ENCODE data around the gene ZNF740.
A peak's percentile ranks its signal among the peaks of the same experiment; 100 is the strongest.
"Not testable (repeated sequence)": the region's sequence is repeated elsewhere in the genome, so short reads cannot be mapped to it uniquely, and the experiment has no call there.

Gene ZNF740

GRCh38 chr12:53196486-53196885, 16.0 kb downstream of the ZNF740 start:
- Mint-ChIP-seq H3K9me3 (no peaks in the 10 kb centered on the region), H3K27me3 (no peaks in the 10 kb centered on the region), H3K27ac (peak overlapping the region; percentile 59), H3K36me3 (ENCODE audit: low read depth) (peaks cover 87% of the 10 kb centered on the region), H3K4me1 (ENCODE audit: low read depth) (peaks cover 53% of the 10 kb centered on the region), H3K4me3 (no peak overlapping the region)
- DNase-seq: no peak

DNA sequence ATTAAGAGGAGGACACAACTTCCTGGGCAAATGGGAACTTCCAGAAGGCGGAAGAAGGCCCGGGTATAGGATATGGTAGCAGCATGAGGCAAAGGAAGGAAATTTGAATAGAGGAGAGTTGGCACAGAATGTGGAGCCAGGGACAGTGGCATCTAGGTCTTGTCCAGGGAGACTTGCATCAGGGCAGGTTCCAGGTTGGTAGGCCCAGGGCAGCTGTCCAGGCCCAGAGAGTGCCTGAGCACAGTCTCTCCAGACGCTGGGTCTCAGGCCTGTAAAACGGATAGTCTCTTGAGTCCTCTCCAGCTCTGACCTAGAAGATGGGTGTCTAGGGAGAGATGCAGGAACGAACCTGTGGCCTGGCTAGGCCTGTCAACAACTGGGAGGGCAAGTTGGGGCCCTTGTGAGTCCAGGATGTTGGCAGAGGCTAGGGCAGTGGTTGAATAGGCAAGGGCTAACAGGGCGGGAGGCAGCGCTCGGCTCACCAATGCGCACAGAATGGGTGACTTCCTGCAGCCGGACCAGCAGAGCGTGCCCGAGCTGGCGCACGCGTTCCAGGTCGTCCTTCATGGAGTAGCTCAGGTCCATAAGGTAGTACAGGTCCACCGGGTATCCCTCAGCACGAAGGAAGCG, 16.6 kb downstream of the ZNF740 start:
- Mint-ChIP-seq H3K36me3 (ENCODE audit: low read depth) (peaks cover 84% of the 10 kb centered on the region), H3K9me3 (no peaks in the 10 kb centered on the region), H3K4me1 (ENCODE audit: low read depth) (peaks cover 56% of the 10 kb centered on the region), H3K27me3 (no peaks in the 10 kb centered on the region), H3K27ac (peak overlapping the region; percentile 59), H3K4me3 (no peak overlapping the region)
- DNase-seq: no peak

DNA sequence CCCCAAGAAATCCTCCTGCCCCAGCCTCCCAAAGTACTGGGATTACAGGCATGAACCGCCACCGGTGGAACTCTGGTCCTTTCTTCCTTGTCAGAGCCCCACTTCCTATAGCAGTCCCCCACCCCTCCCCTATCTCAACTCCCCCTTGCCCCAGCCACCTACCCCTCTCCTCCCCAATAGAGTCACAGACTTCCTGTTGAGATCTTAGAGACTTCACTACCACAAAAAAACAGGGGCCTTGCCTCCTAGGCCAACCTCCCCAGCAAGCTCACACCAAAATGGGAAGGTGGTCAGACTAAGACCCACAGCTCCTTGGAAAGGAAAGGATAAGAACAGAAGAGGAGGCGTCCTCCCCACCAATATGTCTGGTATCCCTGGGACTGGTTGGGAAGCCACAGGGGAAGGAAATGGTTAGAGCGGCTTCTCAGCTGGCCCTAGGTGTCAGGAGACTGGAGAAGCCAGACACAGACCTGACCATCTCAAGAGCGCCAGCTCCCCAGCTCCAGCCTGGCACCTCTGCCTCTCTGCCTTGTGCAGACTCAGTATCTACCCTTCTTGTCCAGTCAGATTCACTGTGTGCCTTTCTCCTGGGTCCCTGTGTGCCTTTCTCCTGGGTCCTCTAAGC, 18.1 kb downstream of the ZNF740 start:
- DNase-seq: peak; percentile 53
- Mint-ChIP-seq H3K4me3 (peak overlapping the region; percentile 70), H3K36me3 (ENCODE audit: low read depth) (peaks cover 76% of the 10 kb centered on the region), H3K4me1 (ENCODE audit: low read depth) (peaks cover 66% of the 10 kb centered on the region), H3K9me3 (no peaks in the 10 kb centered on the region), H3K27me3 (no peaks in the 10 kb centered on the region), H3K27ac (peak overlapping the region; percentile 85)

- Mint-ChIP-seq H3K9me3 (no peaks in the 10 kb centered on the region), H3K36me3 (ENCODE audit: low read depth) (peaks cover 72% of the 10 kb centered on the region), H3K27ac (peak overlapping the region; percentile 87), H3K4me3 (no peak overlapping the region), H3K4me1 (ENCODE audit: low read depth) (peaks cover 77% of the 10 kb centered on the region), H3K27me3 (no peaks in the 10 kb centered on the region)
- peak; percentile 25 for DNase-seq
Measured at GRCh38 chr12:53199700-53200099, 19.2 kb downstream of the ZNF740 start.

DNA sequence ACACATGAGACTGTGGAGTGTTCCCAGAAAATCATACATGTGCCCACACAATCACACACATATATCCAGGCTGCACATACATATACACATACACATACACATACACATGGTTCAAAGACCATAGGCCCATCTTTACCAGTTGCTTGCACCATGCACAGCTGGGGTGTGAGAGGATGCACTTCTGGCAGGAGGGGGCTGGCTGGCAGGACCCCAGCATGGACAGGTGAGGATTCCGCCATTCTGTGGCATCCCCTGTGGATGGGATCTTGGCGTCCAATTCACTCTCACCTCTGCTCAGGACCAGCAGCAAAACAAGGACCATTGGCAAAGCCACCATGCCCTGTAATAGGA, 19.6 kb downstream of the ZNF740 start:
- H3K36me3 Mint-ChIP-seq (ENCODE audit: low read depth): peaks cover 69% of the 10 kb centered on the region

DNA sequence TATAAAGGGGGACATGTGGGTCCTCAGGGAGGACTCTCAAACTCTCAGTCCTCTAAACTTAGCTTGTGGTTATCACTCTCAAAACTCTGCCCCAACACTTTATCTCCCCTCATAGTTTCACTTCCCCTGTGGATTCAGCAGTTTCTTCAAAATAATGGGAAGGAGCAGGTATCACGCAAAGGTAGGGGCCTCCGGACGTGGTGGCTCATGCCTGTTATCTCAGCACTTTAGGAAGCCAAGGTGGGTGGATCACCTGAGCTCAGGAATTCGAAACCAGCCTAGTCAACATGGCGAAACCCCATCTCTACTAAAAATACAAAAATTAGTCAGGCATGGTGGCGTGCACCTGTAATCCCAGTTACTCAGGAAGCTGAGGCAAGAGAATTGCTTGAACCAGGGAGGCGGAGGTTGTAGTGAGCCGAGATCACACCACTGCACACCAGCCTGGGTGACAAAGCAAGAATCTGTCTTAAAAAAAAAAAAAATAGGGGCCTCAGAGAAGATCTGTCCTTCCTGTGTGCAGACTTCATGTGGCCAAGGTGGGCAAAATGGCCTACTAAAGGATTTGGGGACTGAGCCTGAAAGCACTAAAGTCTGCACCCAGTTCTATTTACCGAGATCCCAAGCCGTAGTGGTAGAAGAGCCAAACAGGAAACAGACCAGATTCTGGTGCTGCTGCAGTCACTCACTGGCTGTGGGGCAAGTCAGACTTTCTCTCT, 20.1 kb downstream of the ZNF740 start:
- Mint-ChIP-seq H3K36me3 (ENCODE audit: low read depth) (peaks cover 68% of the 10 kb centered on the region), H3K27me3 (no peaks in the 10 kb centered on the region), H3K4me1 (ENCODE audit: low read depth) (peaks cover 84% of the 10 kb centered on the region), H3K9me3 (no peaks in the 10 kb centered on the region), H3K27ac (peak overlapping the region; percentile 87), H3K4me3 (peak overlapping the region; percentile 53)
- peak; percentile 58 for DNase-seq

More for the DNA sequence above, 19.6 kb downstream of the ZNF740 start:
- H3K4me3 Mint-ChIP-seq: peak overlapping the region; percentile 53
- peaks cover 81% of the 10 kb centered on the region for H3K4me1 Mint-ChIP-seq (ENCODE audit: low read depth)
- H3K27ac Mint-ChIP-seq: peak overlapping the region; percentile 87
- H3K9me3 Mint-ChIP-seq: no peaks in the 10 kb centered on the region
- no peaks in the 10 kb centered on the region for H3K27me3 Mint-ChIP-seq
- DNase-seq: no peak

- Mint-ChIP-seq H3K36me3 (ENCODE audit: low read depth) (peaks cover 64% of the 10 kb centered on the region), H3K4me3 (peak overlapping the region; percentile 53), H3K27ac (peak overlapping the region; percentile 87), H3K9me3 (no peaks in the 10 kb centered on the region), H3K4me1 (ENCODE audit: low read depth) (peaks cover 87% of the 10 kb centered on the region), H3K27me3 (no peaks in the 10 kb centered on the region)
- DNase-seq: no peak
Measured at GRCh38 chr12:53201177-53201541, 20.6 kb downstream of the ZNF740 start.

GRCh38 chr12:53201639-53202038, 21.1 kb downstream of the ZNF740 start:
- peak overlapping the region; percentile 73 for H3K27ac Mint-ChIP-seq
- peaks cover 90% of the 10 kb centered on the region for H3K4me1 Mint-ChIP-seq (ENCODE audit: low read depth)
- no peaks in the 10 kb centered on the region for H3K27me3 Mint-ChIP-seq
- DNase-seq: no peak
- peak overlapping the region; percentile 53 for H3K4me3 Mint-ChIP-seq
- no peaks in the 10 kb centered on the region for H3K9me3 Mint-ChIP-seq
- peaks cover 62% of the 10 kb centered on the region for H3K36me3 Mint-ChIP-seq (ENCODE audit: low read depth)

DNA sequence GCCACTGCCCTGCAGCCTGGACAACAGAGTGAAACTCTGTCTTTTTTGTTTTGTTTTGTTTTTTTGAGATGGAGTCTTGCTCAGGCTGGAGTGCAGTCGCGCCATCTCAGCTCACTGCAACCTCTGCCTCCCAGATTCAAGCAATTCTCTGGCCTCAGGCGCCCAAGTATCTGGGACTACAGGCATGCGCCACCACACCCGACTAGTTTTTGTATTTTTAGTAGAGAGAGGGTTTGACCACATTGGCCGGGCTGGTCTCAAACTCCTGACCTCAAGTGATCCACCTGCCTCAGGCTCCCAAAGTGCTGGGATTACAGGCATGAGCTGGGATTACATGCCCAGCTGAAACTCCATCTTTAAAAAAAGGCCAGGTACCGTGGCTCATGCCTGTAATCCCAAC, 21.8 kb downstream of the ZNF740 start:
- not testable (repeated sequence) for H3K9me3 Mint-ChIP-seq, H3K27me3 Mint-ChIP-seq, H3K4me3 Mint-ChIP-seq
- H3K4me1 Mint-ChIP-seq (ENCODE audit: low read depth): peaks cover 90% of the 10 kb centered on the region
- peak overlapping the region; percentile 73 for H3K27ac Mint-ChIP-seq
- H3K36me3 Mint-ChIP-seq (ENCODE audit: low read depth): peaks cover 60% of the 10 kb centered on the region
- peak; percentile 25 for DNase-seq

- no peak for DNase-seq
- H3K27ac Mint-ChIP-seq: peak overlapping the region; percentile 89
- peaks cover 91% of the 10 kb centered on the region for H3K4me1 Mint-ChIP-seq (ENCODE audit: low read depth)
- no peaks in the 10 kb centered on the region for H3K27me3 Mint-ChIP-seq
- peak overlapping the region; percentile 90 for H3K4me3 Mint-ChIP-seq
- no peaks in the 10 kb centered on the region for H3K9me3 Mint-ChIP-seq
- H3K36me3 Mint-ChIP-seq (ENCODE audit: low read depth): peaks cover 52% of the 10 kb centered on the region
Measured at GRCh38 chr12:53204351-53204750, 23.8 kb downstream of the ZNF740 start.

DNA sequence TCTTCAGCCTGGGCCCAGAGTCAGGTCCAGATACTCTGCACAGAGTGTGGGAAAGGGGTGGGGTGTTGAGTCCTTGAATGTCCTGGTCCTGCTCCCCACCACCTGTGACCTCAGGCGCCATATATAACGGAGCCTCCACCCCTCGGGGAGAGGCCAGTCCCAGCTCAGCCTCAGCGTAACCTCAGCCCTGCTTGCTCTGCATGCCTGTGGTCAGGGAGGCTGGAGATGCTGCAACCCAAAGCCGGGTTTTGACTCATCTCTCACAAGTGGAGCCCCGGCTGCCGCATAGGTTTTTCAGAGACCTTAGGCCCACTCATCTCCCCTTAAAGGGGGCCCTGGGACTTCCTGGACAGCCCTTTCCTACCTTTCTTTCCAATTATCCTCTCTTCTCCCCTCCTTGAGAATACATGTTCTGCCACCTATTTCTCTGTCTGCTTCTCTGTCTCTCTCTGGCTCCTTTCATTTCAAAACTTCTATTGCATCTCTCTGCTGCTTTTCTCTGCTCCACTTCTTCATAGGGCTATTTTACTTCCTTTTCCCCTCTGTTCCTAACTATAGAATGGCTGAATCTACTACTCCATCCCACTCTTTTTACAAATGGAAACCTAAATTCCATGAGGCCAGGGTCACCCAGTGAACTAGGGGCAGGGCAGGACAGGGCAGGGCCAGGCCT, 25.4 kb downstream of the ZNF740 start:
- Mint-ChIP-seq H3K27me3 (no peaks in the 10 kb centered on the region), H3K36me3 (ENCODE audit: low read depth) (peaks cover 54% of the 10 kb centered on the region)
- peak; percentile 78 for DNase-seq

GRCh38 chr12:53207042-53207441, 26.5 kb downstream of the ZNF740 start, which contains the start of gene ITGB7:
Gene ITGB7 (minus strand): TSS chr12:53207251. CDS start chr12:53200443, 6,808 bp downstream.
- peak; percentile 75 for DNase-seq
- H3K36me3 Mint-ChIP-seq (ENCODE audit: low read depth): peaks cover 57% of the 10 kb centered on the region
- H3K4me1 Mint-ChIP-seq (ENCODE audit: low read depth): peaks cover 85% of the 10 kb centered on the region
- no peaks in the 10 kb centered on the region for H3K27me3 Mint-ChIP-seq
- peak within 1 kb of the TSS; percentile 89 for H3K27ac Mint-ChIP-seq
- H3K9me3 Mint-ChIP-seq: no peaks in the 10 kb centered on the region
- H3K4me3 Mint-ChIP-seq: peak within 1 kb of the TSS; percentile 90

More for the DNA sequence above, 25.4 kb downstream of the ZNF740 start:
- H3K4me1 Mint-ChIP-seq (ENCODE audit: low read depth): peaks cover 89% of the 10 kb centered on the region
- H3K4me3 Mint-ChIP-seq: peak overlapping the region; percentile 90
- peak overlapping the region; percentile 89 for H3K27ac Mint-ChIP-seq
- H3K9me3 Mint-ChIP-seq: no peaks in the 10 kb centered on the region

GRCh38 chr12:53208435-53208834, 27.9 kb downstream of the ZNF740 start:
- DNase-seq: no peak
- peaks cover 84% of the 10 kb centered on the region for H3K4me1 Mint-ChIP-seq (ENCODE audit: low read depth)
- H3K4me3 Mint-ChIP-seq: peak overlapping the region; percentile 64
- H3K36me3 Mint-ChIP-seq (ENCODE audit: low read depth): peaks cover 65% of the 10 kb centered on the region
- no peaks in the 10 kb centered on the region for H3K27me3 Mint-ChIP-seq
- peak overlapping the region; percentile 86 for H3K27ac Mint-ChIP-seq
- H3K9me3 Mint-ChIP-seq: no peaks in the 10 kb centered on the region

DNA sequence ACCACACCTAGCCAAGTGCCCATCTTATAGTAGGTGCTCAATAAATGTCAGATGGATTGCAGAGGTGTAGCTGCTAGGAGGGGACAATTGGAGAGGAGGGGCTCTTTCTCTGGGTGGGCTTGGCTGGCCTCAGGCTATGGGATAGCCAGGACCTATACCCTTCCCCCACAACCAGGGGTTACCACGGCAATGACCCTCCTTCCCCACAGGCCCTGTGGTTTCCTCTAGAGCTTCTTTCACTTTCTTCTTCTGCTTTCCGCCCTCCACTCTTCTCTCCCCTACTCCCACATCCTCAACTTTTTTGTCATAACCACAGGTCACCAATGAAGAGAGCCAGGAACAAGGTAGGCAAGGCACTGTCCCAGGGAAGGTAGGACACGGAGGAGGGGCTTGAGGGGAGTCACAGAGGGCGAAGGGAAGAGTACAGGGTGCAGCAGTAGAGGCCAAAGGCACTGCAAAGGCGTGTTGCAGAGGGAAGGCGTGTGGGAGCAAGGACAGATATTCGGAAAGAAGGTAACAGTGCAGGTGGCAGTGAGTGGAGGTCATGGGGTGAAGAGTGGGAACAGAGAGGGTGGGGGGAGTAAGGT, 28.4 kb downstream of the ZNF740 start:
- peak overlapping the region; percentile 64 for H3K4me3 Mint-ChIP-seq
- no peaks in the 10 kb centered on the region for H3K9me3 Mint-ChIP-seq
- no peaks in the 10 kb centered on the region for H3K27me3 Mint-ChIP-seq
- peaks cover 85% of the 10 kb centered on the region for H3K4me1 Mint-ChIP-seq (ENCODE audit: low read depth)
- peak; percentile 58 for DNase-seq
- peak overlapping the region; percentile 86 for H3K27ac Mint-ChIP-seq
- peaks cover 66% of the 10 kb centered on the region for H3K36me3 Mint-ChIP-seq (ENCODE audit: low read depth)
